HG02852 (cell line): Measurements from ENCODE around the gene TOM1L2.
"Not testable (repeated sequence)": the region's sequence is repeated elsewhere in the genome, so short reads cannot be mapped to it uniquely, and the experiment has no call there.

Source experiments
- ATAC-seq: cut with Tn5 transposase; IDR thresholded peaks from one replicate; pipeline ENCODE4 v1.9.1; 2021; ENCODE audit warnings: mild to moderate bottlenecking, moderate library complexity; ENCODE audit not compliant: unreplicated experiment

TOM1L2 gene

DNA sequence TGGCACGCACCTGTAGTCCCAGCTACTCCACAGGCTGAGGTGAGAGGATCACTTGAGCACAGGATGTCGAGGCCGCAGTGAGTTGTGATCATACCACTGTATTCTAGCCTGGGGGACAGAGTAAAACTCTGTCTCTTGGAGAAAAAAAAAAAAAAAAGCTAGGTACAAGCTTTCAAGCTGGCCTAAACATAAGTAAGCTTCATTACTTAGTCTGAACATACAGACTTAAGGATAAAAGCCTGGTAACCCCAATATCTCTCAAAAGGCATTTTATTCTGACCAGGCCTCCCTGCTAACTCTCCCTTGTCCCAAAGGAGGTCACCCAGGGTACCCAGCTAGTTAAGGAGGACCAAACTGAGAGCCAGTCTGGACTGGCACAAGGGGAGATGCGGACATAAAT, 46.2 kb downstream of the TOM1L2 start:
- no peak for ATAC-seq

DNA sequence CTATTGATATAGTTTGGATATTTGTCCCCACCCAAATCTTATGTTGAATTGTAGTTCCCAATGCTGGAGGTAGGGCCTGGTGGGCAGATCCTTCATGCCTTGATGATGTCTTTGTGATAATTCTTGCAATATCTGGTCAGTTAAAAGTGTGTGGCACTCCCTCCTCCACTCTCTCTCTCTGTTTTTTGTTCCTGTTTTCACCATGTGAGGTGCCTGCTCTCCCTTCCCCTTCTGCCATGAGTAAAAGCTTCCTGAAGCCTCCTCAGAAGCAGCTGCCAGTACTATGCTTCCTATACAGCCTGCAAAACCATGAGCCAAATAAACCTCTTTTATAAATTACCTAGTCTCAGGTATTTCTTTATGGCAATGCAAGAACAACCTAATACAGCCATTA, 47.3 kb downstream of the TOM1L2 start:
- ATAC-seq, result no peak

DNA sequence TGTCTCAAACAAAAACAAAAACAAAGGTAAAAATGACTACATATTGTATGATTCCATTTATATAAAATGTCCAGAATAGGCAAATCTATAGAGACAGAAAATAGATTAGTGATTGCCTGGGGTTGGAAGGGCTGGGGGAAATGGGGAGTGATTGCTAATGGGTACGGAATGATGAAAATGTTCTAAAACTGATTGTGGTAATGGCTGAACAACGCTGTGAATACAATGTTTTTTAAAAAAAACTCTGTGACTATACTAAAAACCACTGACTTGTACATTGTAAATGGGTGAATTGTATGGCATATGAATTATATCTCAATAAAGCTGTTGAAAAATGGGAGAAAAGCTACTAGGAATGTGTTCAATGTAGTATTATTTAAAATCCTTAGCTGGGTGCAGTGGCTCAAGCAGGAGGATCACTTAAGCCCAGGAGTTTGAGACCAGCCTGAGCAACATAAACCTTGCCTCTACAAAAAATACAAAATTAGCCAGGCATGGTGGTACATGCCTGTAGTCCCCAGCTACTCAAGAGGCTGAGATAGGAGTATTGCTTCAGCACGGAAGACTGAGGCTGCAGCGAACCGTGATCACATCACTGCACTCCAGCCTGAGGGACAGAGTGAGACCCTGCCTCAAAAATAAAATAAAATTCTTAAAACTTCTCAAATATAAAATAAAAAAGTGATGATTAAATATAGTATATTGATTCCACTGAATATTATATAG, 47.9 kb downstream of the TOM1L2 start:
- ATAC-seq, result no peak

DNA sequence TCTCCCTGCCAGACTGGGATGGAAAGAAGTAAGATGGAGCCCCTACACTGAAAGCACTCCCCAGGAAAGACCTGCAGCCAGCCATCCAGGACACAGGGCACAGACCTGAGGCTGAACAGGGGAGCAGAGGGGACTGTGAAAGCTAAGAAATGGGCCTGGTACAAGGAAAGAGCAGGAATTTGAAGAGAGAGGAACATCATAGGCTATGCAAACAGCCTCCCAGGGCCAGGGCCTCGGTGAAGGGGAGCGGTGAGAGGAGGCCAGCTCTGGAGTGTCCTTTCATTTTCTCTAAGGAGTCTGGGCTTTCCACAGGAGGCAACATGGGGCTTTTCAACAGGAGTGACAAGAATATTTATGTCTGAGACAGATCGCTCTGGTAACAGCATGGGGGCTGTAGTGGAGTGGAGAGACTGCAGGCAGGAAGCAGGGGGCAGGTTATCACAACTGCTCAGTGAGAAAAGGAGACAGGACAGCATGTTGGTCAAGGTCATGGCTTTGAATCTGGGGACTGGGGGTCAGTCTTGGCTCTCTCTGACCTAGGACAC, 50.1 kb downstream of the TOM1L2 start:
- no peak for ATAC-seq

DNA sequence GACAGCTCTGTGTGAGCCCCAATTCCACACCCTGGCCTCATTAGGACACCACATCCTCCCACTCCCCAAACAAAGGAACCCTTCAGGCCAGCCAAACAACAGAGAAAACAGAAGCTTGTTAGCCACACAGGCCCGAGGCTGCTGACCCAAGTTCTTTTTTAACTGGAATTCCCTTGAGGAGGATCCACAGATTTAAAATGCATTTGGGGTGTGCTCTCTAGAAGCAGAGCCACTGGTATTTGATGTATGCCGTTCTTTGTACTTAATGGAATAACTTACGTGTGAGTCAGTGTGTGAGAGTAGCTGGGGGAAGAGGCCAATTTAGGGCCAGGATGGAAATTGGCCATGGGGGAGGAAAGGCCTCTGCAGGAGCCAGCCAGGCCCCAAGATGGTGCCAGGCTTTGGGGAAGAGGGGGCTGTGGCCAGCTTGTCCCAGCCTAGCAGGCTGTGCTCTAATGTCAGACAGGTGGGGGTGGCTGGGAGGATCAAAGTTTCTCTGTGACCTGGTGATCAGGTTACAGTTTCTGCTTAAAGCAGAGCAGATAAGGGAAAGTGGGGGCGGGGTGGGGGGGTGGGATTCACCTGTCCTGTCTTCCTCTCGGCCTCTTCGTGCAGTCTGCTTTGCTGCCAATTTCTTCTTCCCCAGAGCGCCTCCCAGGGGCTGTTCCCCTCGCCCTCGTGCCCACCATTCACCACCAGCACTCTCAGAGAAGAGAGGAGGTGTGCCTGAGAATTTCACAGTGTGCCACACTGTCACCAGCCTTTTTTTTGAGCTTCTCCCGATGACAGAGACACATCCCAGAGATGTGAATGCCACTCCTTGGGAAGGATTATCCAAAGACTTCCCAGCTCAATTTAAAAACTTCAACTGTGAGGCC, 50.8 kb downstream of the TOM1L2 start:
- ATAC-seq, result no peak

DNA sequence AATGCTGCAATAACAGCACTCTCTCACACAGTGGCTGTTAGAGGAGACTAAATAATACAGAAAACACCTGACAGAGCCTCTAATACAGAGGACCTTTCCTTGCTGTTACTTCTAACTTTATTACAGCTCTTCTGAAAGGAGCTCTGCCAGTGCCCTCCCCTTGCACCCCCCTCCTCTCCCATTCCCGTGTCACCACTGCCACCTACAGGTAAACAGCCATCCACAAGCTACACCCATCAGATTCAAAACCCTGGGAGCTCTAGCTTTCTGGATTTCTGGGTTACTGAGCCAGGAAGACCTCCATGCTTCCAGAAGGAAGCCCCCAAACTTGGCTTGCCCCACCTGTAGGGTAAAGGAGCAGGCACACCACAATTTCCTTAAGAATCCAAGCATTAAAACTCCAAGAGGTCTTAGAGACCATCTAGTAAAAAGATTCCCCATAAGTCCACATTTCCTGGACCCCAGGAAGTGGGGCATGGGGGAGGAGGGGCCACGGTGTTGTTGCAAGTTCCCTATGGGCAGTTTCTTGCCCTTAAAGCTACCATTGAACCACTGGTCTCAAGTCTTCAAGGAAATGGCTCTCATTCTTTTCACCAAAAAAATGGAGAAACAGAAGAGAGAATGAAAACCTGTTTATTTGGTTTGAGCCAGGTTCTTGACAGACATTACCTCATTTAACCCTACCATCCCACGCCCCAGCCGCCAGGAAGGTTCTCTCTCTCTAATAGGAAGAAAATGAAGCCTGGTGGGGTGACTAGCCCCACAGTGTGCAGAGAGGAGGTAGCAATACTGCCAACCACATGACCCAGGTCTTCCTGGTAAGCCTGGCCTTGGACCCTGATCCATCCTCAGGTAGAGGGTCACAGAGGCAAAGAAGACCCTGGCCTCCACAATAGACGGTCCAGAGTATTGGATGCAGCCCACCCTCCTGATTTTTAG, 52.8 kb downstream of the TOM1L2 start:
- ATAC-seq, result no peak

DNA sequence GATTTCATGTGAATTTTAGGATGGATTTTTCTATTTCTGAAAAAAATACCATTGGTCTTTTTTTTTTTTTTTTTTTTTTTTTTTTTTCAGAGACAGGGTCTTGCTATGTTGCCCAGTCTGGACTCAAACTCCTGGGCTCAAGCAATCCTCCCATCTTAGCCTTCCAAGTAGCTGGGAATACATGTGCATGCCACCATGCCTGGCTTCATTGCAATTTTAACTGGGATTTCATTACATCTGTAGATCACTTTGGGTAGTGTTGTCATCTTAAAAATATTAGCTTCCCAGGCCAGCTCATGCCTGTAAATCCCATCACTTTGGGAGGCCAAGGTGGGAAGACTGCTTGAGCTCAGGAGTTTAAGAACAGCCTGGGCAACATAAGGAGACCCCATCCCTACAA, 54.8 kb downstream of the TOM1L2 start:
- ATAC-seq, result no peak

DNA sequence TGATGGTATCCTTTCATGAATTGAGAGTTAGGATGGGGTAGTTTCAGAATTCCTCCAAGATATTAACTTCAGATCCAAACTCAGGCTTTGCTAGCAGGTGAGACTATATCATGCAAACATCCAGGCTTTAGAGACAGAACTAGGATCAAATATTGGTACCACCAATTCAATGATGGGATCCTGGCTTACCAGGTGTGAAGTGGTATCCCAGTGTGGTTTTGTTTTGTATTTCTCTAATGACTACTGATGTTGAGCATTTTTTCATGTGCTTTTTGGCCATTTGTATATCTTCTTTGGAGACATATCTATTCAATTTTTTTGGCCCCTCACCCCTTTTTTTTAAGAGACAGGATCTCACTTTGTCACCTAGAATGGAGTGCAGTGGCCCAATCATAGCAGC, 57.0 kb downstream of the TOM1L2 start:
- no peak for ATAC-seq

DNA sequence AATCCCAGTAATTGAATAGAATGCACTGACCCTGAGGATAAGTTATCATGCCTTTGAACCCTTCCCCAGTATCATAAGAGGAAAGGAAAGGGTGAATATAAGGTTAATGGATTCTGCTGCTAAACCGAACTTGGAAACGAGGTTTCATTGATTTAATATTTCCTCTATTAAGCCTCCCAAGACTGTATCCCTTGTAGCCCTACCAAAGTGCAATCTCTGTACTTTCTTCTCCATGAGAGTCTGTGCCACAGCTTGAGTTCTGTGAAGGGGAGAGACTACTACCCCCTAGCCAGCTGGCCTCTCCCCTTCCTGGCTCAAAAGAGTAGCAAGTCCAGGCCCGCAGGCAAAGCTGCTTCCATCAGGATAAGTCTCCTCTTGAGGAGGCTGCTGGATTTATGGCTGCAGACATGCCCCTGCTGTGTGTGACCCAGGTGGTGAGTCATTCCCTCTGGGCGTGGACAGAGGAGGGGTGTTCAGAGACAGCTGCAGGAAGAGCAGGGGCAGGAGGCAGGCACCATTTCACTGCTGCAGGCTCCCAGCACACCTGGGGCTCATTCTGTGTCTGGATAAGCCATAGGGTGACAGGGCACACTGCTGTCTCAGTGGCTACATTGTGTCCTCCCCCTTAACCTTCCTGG, 58.4 kb downstream of the TOM1L2 start:
- ATAC-seq, result peak; percentile 52

DNA sequence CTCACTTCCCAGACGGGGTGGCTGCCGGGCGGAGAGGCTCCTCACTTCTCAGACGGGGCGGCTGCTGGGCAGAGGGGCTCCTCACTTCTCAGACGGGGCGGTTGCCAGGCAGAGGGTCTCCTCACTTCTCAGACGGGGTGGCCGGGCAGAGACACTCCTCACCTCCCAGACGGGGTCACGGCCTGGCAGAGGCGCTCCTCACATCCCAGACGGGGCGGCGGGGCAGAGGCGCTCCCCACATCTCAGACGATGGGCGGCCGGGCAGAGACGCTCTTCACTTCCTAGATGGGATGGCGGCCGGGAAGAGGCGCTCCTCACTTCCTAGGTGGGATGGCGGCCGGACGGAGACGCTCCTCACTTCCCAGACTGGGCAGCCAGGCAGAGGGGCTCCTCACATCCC, 59.9 kb downstream of the TOM1L2 start:
- ATAC-seq, result not testable (repeated sequence)

DNA sequence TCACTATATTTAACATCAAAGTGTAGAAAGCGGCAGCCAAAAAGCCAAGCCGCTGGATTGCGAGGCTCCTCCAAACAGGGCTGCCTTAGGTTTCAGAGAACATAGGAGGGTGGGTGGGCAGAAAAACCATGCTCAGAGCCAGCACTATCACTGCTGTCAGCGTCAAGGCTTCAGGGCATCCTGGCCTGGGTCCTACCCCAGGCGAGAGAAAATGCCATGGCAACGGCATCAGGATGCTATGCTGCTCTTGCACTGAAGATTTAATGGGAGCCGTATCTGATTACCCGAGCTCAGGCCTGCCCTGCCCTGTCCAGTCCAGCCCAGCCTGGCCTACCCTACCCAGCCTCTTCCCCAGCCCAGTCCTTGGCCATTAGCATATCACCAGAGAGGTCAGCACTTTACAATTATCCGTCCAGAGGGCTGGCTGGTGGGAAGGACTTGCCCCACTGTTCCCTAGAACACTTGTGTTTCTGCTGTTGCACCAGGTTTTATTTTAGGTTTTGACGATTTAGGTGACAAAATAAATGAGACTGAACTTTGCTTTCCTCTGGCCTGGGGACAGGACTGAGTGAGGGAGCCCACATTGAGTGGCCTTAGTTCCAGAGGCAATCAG, 61.1 kb downstream of the TOM1L2 start:
- ATAC-seq, result no peak

DNA sequence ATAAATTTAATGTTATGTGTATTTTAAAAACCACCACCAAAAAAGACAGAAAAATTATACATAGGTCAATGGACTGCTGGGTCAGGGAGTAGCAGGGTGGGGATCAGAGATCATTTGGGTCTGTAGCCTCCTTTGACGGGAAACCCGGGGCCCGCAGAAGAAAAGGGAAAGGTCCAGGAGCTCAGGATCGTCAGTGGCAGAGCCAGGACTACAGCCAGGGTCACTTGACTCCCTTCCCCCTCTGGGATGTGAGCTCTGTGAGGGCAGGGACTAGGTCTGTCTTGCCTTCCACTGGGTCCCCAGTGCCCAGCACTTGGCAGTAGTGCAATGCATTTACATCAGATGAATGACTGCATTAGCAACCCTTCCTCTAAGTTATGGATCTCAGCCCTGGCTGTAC, 62.1 kb downstream of the TOM1L2 start:
- ATAC-seq, result no peak

DNA sequence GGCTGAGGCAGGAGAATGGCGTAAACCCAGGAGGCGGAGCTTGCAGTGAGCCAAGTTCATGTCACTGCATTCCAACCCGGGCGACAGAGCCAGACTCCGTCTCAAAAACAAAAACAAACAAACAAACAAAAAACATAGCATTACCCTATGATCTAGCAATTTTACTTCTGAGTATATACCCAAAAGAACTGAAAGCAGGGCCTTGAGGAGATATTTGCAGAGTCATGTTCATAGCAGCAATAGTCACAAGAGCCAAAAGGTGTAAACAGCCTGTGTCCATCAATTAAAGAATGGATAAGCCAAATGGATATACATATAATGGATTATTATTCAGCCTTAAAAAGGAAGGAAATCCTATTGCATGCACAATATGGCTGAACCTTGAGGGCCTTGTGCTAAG, 63.1 kb downstream of the TOM1L2 start:
- no peak for ATAC-seq

DNA sequence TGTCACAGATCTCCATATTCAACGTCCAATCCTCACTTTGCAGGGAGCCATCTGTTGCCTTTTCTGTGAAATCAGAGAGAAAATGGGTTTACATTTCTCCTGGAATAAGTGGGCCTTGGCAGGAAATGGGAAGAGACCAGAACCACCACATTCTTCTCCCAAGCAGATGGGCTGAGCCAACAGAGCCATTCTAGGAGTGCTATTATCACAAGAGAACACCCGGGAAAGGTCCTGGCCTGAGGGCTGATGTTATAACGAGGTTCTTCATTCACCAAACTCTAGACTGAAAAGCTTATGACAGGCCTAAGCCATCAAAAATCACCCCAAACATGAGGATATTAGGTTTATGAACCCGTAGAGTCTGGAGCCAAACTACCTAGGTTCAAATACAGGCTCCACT, 64.7 kb downstream of the TOM1L2 start:
- no peak for ATAC-seq

DNA sequence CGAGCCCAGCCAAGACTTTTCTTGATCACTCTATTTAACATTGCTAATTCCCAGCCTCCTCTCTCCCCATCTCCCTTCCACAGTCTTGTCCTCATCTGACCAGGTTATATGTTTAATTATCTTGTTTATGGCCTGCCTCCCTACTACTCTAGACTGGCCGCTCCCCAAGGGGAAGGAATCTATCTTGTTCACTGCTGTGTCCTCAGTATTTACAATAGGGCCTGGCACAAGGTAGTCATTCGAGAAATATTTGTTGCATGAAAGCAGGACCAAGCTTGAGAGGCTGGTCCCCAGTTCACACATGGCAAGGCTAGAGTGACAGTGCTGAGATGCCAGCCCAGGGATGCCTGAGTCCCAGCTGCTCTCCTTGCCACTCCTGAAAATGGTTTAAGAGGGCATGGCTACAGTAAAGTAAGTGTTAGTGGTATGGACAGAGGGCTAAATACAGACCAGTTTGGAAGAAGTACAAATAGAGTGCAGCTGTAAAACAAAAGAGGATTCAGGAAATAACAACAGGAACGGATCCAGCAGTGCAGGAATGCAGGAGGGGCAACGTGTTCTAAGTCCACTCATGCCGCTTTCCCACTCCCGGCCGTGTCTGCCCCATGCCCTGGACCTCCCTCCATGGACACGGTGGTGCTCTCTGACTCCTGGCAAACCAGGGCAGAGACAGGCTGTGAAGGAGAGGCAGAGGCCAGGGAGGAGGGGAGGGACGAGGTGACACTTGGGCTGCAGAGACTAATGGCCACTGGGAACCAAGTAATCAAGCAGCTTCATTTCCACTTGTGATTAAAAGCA, 65.6 kb downstream of the TOM1L2 start:
- no peak for ATAC-seq

DNA sequence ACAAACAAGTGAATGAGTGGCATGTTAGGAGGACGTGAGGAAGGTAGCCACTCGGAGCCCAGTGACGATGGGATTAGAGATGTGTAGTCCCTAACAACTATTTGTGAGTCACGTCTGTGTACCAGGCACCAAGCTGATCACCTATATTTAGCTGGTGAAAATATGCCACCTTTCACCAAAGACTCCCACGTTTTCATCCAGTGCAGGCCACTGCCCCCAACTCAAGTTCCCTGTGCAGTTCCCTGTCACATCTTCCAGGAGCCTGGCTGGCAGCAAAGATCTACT, 67.2 kb downstream of the TOM1L2 start:
- no peak for ATAC-seq

DNA sequence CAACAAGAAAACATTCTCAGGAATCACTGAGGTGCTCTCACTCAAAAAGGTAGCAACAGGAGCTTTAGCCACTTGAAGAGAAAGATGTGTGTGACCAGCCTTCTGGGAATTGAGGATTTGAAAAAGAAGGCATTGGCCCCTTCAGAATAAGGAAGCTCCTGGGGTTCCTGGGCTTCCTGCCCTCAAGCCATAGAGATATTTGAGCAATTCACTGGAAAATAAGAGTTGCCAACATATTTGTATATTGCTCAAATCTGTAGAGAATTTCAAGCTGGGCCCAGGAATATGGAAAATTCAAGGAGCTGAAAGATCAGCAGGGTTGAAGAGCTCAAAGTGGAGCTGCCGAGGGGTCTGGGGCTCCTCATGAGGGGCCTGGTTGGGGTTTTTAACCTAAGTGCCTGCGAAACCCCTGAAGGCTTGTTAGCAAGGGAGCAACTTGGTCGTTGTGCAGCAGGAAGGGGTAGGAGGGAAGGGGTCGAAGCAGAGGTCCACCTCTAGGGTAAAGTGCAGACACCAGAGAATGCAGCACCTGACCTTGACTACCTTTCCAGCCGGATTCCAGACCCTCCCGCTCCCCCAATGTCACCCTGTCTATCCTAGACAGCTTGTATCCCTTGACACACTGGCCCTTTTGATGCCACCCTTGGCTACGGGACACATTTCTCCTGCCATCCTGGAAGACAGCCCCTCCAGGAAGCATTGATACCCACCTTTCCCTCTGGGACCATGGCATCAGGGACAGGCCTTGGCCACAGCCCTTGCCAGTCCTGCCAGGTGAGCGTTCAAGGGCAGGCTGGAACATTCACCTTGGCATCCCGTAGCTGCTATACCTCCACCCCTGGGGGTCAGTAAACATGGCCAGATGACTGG, 67.8 kb downstream of the TOM1L2 start:
- no peak for ATAC-seq

DNA sequence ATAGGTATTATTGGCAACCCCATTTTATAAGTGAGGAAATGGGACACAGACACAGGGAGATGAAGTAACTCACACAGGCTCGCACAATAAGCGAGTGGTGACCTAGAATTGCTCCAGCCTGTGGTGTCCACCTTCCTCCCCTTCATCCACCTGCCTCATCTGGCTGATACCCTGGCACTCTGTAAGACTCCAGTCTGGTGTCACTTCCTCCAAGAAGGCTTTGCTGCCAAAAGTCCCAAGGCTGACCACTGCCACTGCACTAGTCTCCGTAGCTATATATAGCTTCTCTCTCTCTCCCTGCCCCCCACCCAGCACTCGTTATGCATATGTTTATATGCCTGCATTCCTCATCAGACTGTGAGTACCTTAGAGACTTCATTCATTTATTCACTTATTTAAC, 69.3 kb downstream of the TOM1L2 start:
- no peak for ATAC-seq

DNA sequence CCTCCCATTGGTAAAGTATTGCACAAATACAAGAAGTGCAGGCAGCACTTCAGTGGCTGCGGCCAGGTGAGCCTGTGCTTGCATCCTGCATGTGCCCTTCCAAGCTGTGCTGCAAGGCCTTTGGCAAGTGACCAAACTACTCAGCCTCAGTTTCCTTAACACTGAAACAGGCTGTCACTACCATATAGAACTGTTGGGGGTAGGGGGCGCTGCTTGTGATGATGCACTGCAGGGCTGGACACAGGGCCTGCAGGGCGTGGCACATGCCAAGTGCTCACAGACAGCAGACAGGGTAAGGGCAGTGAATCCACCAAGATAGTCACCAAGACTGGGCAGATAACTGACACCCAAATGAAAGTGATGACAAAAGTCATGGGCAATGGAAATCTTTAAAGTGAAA, 69.8 kb downstream of the TOM1L2 start:
- ATAC-seq, result no peak
